ENCODE measurements around the gene EIF3J.

Gene EIF3J

GRCh38 chr15:44595656-44596510 lies 58.9 kb downstream of the EIF3J start:
- DNase-seq, result no peak

- no peak for DNase-seq
These were observed 59.6 kb downstream of the EIF3J start for GRCh38 chr15:44596511-44597010.

- DNase-seq, result no peak
These were observed 61.1 kb downstream of the EIF3J start for GRCh38 chr15:44598066-44598465.

GRCh38 chr15:44598892-44599291 lies 61.9 kb downstream of the EIF3J start:
- no peak for DNase-seq

GRCh38 chr15:44603126-44603525 lies 66.2 kb downstream of the EIF3J start:
- DNase-seq, result no peak

- no peak for DNase-seq
These were observed 69.8 kb downstream of the EIF3J start for GRCh38 chr15:44606740-44607139.
